Mesothelial cell of epicardium (in vitro differentiated cells): Measurements from ENCODE around the gene CNIH4. TPM values are rescaled to one million over a fixed set of nuclear protein-coding genes. Genes with fewer than 3 reads are reported as not detected.

Experiments used
- DNase-seq, 2 experiments: peaks; one replicate each; pipeline ENCODE4 v3.0.0; 2021; ENCODE audit warnings: low spot score in 2 of 2; ENCODE audit not compliant: unreplicated experiment in 2 of 2
- H3K27ac Mint-ChIP-seq: 2 replicates; pipeline ENCODE4 v1.8.0; 2021; ENCODE audit warnings: mixed read lengths
- H3K27me3 Mint-ChIP-seq: 2 replicates; pipeline ENCODE4 v1.8.0; 2021; ENCODE audit warnings: low read depth, mixed read lengths
- H3K36me3 Mint-ChIP-seq: 2 replicates; pipeline ENCODE4 v1.8.0; 2021; ENCODE audit warnings: mixed read lengths
- H3K4me1 Mint-ChIP-seq: 2 replicates; pipeline ENCODE4 v1.8.0; 2021; ENCODE audit warnings: mixed read lengths
- H3K4me3 Mint-ChIP-seq: 2 replicates; pipeline ENCODE4 v1.8.0; 2021; ENCODE audit warnings: mild to moderate bottlenecking, moderate library complexity, mixed read lengths
- H3K9me3 Mint-ChIP-seq: 2 replicates; pipeline ENCODE4 v1.8.0; 2021; ENCODE audit warnings: mixed read lengths
- total RNA-seq: library from RNA; stranded (reverse); gene quantifications from 3 replicates; pipeline ENCODE4 v1.2.1, GENCODE V29; 2021
- TF ChIP-seq, protein P1 (sequence below): fragments of 200-600 bp; sonication (generic); IDR thresholded peaks from one replicate; pipeline ENCODE4 v1.5.0; 2021; ENCODE audit warnings: antibody characterized with exemption; ENCODE audit not compliant: unreplicated experiment

Gene CNIH4
- total RNA-seq, 1 donor from 2014 or later, result 40.2 TPM

GRCh38 chr1:224325959-224326358 is 30.7 kb upstream of the CNIH4 start:
- DNase-seq, result no peak
- peaks cover 18% of the 10 kb centered on the region for H3K4me1 Mint-ChIP-seq
- TF ChIP-seq, protein P1, sequence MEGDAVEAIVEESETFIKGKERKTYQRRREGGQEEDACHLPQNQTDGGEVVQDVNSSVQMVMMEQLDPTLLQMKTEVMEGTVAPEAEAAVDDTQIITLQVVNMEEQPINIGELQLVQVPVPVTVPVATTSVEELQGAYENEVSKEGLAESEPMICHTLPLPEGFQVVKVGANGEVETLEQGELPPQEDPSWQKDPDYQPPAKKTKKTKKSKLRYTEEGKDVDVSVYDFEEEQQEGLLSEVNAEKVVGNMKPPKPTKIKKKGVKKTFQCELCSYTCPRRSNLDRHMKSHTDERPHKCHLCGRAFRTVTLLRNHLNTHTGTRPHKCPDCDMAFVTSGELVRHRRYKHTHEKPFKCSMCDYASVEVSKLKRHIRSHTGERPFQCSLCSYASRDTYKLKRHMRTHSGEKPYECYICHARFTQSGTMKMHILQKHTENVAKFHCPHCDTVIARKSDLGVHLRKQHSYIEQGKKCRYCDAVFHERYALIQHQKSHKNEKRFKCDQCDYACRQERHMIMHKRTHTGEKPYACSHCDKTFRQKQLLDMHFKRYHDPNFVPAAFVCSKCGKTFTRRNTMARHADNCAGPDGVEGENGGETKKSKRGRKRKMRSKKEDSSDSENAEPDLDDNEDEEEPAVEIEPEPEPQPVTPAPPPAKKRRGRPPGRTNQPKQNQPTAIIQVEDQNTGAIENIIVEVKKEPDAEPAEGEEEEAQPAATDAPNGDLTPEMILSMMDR, result no peak
- no peak overlapping the region for H3K4me3 Mint-ChIP-seq
- no peaks in the 10 kb centered on the region for H3K9me3 Mint-ChIP-seq
- H3K36me3 Mint-ChIP-seq, result peaks cover 6% of the 10 kb centered on the region
- no peaks in the 10 kb centered on the region for H3K27me3 Mint-ChIP-seq
- no peak overlapping the region for H3K27ac Mint-ChIP-seq

GRCh38 chr1:224328644-224329043 is 28.0 kb upstream of the CNIH4 start:
- TF ChIP-seq, protein P1, result no peak
- Mint-ChIP-seq H3K9me3 (no peaks in the 10 kb centered on the region), H3K4me1 (peaks cover 18% of the 10 kb centered on the region), H3K36me3 (peaks cover 2% of the 10 kb centered on the region), H3K27me3 (no peaks in the 10 kb centered on the region), H3K27ac (peak overlapping the region; percentile 47), H3K4me3 (peak overlapping the region; percentile 48)
- DNase-seq, result no peak

GRCh38 chr1:224329484-224329841 is 27.2 kb upstream of the CNIH4 start:
- Mint-ChIP-seq H3K36me3 (peaks cover 2% of the 10 kb centered on the region), H3K27me3 (no peaks in the 10 kb centered on the region), H3K4me3 (peak overlapping the region; percentile 86), H3K4me1 (peaks cover 22% of the 10 kb centered on the region), H3K27ac (peak overlapping the region; percentile 99), H3K9me3 (no peaks in the 10 kb centered on the region)
- no peak for DNase-seq
- TF ChIP-seq, protein P1, result no peak

DNA sequence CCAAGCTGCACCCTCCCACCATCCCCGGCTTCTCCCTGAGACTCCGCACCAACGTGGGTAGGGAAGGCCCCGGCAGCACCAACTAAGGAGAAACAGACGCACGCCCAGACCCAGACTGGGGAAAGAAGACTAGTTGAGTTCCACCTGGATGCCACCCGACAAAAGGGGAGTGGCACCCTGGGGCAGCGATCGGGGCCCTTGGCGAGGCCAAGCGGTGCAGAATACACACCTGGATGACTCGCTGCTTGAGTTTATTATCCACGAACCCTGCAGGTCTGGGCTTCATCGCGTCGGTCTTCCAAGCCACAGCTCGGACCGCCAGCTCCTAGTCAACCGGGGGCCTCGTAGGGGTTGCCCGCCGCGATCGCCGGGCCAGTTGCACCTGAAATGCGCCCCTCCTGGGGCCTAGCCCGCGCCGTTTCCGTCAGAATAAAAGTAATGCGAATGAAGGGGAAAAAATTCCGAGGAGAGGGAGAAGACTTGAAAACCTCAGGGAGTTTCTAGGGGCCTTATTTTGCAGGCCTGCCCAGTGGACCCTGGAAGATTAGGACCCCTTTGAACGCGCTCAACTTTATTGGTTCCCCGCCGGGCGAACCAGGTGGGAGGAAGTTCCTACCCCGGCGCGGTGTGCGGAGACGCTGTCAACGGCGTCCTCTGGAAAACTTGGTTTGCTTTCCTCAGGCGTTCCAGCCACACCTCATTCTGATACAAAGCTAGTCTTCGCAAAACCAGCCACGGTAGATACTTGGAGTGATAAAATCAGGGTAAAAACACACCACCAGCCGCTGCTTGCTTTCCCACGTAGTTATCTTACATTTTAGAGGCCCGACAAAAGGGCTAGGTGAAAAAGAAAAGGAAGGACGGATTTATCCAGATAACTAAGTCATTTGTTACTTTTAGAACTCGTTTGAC is 26.6 kb upstream of the CNIH4 start, which contains the start of gene NVL:
Gene NVL (minus strand): TSS at position 331 of the 912 bp plus-strand sequence. CDS start 45 bp downstream, at position 286.
- Mint-ChIP-seq H3K4me1 (peaks cover 22% of the 10 kb centered on the region), H3K4me3 (peak within 1 kb of the TSS; percentile 86), H3K27ac (peak within 1 kb of the TSS; percentile 99), H3K36me3 (no peaks in the 10 kb centered on the region), H3K9me3 (no peaks in the 10 kb centered on the region), H3K27me3 (no peaks in the 10 kb centered on the region)
- TF ChIP-seq, protein P1, result no peak
- DNase-seq, result peak; percentile 59 to 78

DNA sequence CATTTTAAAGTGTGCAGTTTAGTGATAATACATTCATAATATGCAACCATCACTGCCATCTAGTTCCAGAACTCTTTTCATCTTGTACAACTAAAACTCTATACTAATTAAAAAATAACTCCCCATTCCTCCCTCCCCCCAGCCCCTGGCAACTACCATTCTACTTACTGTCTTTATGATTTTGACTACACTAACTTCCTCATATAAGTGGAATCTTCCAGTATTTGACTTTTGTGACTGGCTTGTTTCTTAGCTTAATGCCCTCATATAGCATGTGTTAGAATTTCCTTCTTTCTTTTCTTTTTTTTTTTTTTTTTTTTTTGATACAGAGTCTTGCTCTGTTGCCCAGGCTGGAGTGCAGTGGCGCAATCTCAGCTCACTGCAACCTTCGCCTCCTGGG is 25.4 kb upstream of the CNIH4 start:
- no peak for DNase-seq
- TF ChIP-seq, protein P1, result no peak
- H3K9me3 Mint-ChIP-seq, result no peaks in the 10 kb centered on the region
- peaks cover 22% of the 10 kb centered on the region for H3K4me1 Mint-ChIP-seq
- peak overlapping the region; percentile 99 for H3K27ac Mint-ChIP-seq
- no peaks in the 10 kb centered on the region for H3K27me3 Mint-ChIP-seq
- peak overlapping the region; percentile 86 for H3K4me3 Mint-ChIP-seq
- no peaks in the 10 kb centered on the region for H3K36me3 Mint-ChIP-seq
